ENCODE data around the gene DBNDD1.

The DBNDD1 gene

GRCh38 chr16:89960966-89961365 is 58.3 kb downstream of the DBNDD1 start:
- H3K4me1 ChIP-seq (ENCODE audit: insufficient read depth, low read length): 0 out of 2 replicates have a peak, but pooled peaks cover 3% of the 10 kb centered on the region
- peaks cover 4% of the 10 kb centered on the region for H3K36me3 ChIP-seq (ENCODE audit: insufficient read depth, low read length)
- H3K9me3 ChIP-seq (ENCODE audit: control insufficient read depth, insufficient read depth, low read length): no peaks in the 10 kb centered on the region
- H3K9ac ChIP-seq (ENCODE audit: low read depth, low read length): no peak overlapping the region

- Histone ChIP-seq H3K9ac (ENCODE audit: low read depth, low read length) (no peak overlapping the region), H3K4me1 (ENCODE audit: insufficient read depth, low read length) (0 out of 2 replicates have a peak, but pooled peaks cover 3% of the 10 kb centered on the region), H3K36me3 (ENCODE audit: insufficient read depth, low read length) (peaks cover 4% of the 10 kb centered on the region)
These were observed 60.7 kb downstream of the DBNDD1 start for GRCh38 chr16:89958596-89958995.

GRCh38 chr16:89958068-89958467 is 61.2 kb downstream of the DBNDD1 start:
- Histone ChIP-seq H3K36me3 (ENCODE audit: insufficient read depth, low read length) (peaks cover 4% of the 10 kb centered on the region), H3K9me3 (ENCODE audit: control insufficient read depth, insufficient read depth, low read length) (no peaks in the 10 kb centered on the region), H3K4me1 (ENCODE audit: insufficient read depth, low read length) (0 out of 2 replicates have a peak, but pooled peaks cover 3% of the 10 kb centered on the region), H3K9ac (ENCODE audit: low read depth, low read length) (no peak overlapping the region)

More at GRCh38 chr16:89958596-89958995, 60.7 kb downstream of the DBNDD1 start:
- H3K9me3 ChIP-seq (ENCODE audit: control insufficient read depth, insufficient read depth, low read length): no peaks in the 10 kb centered on the region

GRCh38 chr16:89957216-89957785 is 62.0 kb downstream of the DBNDD1 start:
- H3K9me3 ChIP-seq (ENCODE audit: control insufficient read depth, insufficient read depth, low read length): no peaks in the 10 kb centered on the region
- H3K9ac ChIP-seq (ENCODE audit: low read depth, low read length): no peak overlapping the region
- peaks cover 4% of the 10 kb centered on the region for H3K36me3 ChIP-seq (ENCODE audit: insufficient read depth, low read length)
- 0 out of 2 replicates have a peak, but pooled peaks cover 3% of the 10 kb centered on the region for H3K4me1 ChIP-seq (ENCODE audit: insufficient read depth, low read length)

GRCh38 chr16:89956505-89957215 is 62.6 kb downstream of the DBNDD1 start:
- Histone ChIP-seq H3K9me3 (ENCODE audit: control insufficient read depth, insufficient read depth, low read length) (no peaks in the 10 kb centered on the region), H3K4me1 (ENCODE audit: insufficient read depth, low read length) (0 out of 2 replicates have a peak, but pooled peaks cover 3% of the 10 kb centered on the region), H3K36me3 (ENCODE audit: insufficient read depth, low read length) (peaks cover 4% of the 10 kb centered on the region), H3K9ac (ENCODE audit: low read depth, low read length) (no peak overlapping the region)

DNA sequence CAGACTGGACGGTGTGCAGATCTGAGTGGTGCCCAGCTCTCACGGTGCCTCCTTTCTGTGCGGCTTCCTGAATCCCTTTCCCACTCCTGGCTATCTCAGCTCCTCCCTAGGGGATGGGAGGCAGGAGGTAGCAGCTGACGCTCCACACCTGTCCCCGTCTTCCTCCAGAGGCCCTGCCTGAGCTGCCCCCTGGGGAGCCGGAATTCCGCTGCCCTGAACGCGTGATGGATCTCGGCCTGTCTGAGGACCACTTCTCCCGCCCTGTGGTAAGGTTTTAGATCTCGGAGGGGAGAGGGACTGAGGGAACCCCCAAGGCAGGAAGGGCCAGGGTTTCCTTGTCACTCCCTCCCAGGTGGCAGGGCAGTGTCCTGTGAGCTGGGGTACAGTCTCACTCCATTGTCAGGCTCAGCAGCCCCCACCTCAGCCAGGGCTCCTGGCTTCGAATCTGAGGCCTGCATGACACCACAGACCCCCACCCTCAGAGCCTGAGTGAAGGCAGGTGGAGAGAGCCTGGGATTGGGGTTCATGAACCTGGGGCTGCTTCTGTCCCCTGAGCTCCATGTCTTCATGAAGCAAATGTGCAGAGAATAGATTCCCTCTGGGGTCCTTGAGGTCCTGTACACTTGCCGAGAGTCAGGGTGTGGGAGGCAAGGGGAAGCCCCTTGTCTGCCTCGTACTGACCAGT is 64.1 kb downstream of the DBNDD1 start:
- Histone ChIP-seq H3K36me3 (ENCODE audit: insufficient read depth, low read length) (peaks cover 4% of the 10 kb centered on the region; the same call in 1 of the 2 replicates), H3K9me3 (ENCODE audit: control insufficient read depth, insufficient read depth, low read length) (no peaks in the 10 kb centered on the region), H3K4me1 (ENCODE audit: insufficient read depth, low read length) (0 out of 2 replicates have a peak, but pooled peaks cover 3% of the 10 kb centered on the region), H3K9ac (ENCODE audit: low read depth, low read length) (no peak overlapping the region)

Data from ES-I3 (cell line).